Activated CD8-positive, alpha-beta T cell treated with anti-CD3 and anti-CD28 coated beads for 36 hours (primary cell): Measurements from ENCODE around the gene ZNF622. TPM values are rescaled to one million over a fixed set of nuclear protein-coding genes. Genes with fewer than 3 reads are reported as not detected.

Source experiments
- ATAC-seq: fragments of 200-7000 bp; cut with Tn5 transposase; one replicate; pipeline ENCODE4 v1.10.0; 2021; ENCODE audit warnings: mild to moderate bottlenecking, moderate library complexity
- CTCF ChIA-PET: fragments of 350-600 bp; sonication (Branson Sonifier 250); formaldehyde crosslinking; loops from one replicate; lab custom pipeline; 2021; ENCODE audit warnings: antibody characterized with exemption; lab: Charles Lee
- POLR2A ChIA-PET: fragments of 350-600 bp; sonication (Branson Sonifier 250); formaldehyde crosslinking; loops from one replicate; lab custom pipeline; 2021; ENCODE audit warnings: antibody characterized with exemption; lab: Charles Lee
- DNase-seq: peaks from one replicate; pipeline ENCODE4 v3.0.0-alpha.2; 2020
- H3K27ac Mint-ChIP-seq: one replicate; pipeline ENCODE4 v1.8.0; 2021; ENCODE audit warnings: mild to moderate bottlenecking, mixed read lengths
- H3K27me3 Mint-ChIP-seq: one replicate; pipeline ENCODE4 v1.8.0; 2021; ENCODE audit warnings: mixed read lengths
- H3K36me3 Mint-ChIP-seq: one replicate; pipeline ENCODE4 v1.8.0; 2021; ENCODE audit warnings: low read depth, mixed read lengths
- H3K4me1 Mint-ChIP-seq: one replicate; pipeline ENCODE4 v1.8.0; 2021; ENCODE audit warnings: low read depth, mixed read lengths
- H3K4me3 Mint-ChIP-seq: one replicate; pipeline ENCODE4 v1.8.0; 2021; ENCODE audit warnings: mild to moderate bottlenecking, moderate library complexity, mixed read lengths
- H3K9me3 Mint-ChIP-seq: one replicate; pipeline ENCODE4 v1.8.0; 2021; ENCODE audit warnings: mixed read lengths
- intact Hi-C: fragments of 100-400 bp; cut with micrococcal nuclease; formaldehyde crosslinking; loops from one replicate; pipeline ENCODE4 v1.10.0; 2022
- total RNA-seq, 2 experiments: library from RNA; stranded (reverse); gene quantifications; one replicate each; pipeline ENCODE4 v1.2.3, GENCODE V29; 2021
- TF ChIP-seq, protein P1 (sequence below): fragments of 200-600 bp; IDR thresholded peaks from one replicate; pipeline ENCODE4 v1.8.0; 2022; ENCODE audit warnings: antibody characterized with exemption, mild to moderate bottlenecking

ZNF622 gene
- total RNA-seq, 2 experiments from 2014 or later = 36.7 to 38.4 TPM

DNA sequence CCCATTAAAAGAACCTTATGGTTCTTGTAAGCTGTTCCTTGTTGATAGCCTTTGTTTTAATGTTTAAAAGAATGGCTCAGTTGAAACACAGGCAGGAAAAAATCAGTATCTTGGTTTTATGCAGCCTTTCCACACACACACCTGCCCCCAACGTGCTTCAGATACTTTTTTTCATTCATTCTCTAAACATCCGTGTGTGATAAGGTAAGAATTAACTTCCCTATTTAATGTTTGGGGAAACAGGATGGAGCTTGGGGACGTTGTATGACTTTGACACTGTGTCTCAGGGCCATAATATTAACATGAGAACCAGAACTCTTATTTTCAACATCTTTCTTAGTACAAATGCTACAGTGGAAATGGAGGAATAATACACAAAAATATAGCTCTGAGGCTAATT lies 5.8 kb upstream of the ZNF622 start:
- no peak overlapping the region for H3K4me3 Mint-ChIP-seq
- H3K27me3 Mint-ChIP-seq = no peaks in the 10 kb centered on the region
- DNase-seq (no peak), ATAC-seq (no peak)
- intact Hi-C loops = no loop called here
- TF ChIP-seq, protein P1, sequence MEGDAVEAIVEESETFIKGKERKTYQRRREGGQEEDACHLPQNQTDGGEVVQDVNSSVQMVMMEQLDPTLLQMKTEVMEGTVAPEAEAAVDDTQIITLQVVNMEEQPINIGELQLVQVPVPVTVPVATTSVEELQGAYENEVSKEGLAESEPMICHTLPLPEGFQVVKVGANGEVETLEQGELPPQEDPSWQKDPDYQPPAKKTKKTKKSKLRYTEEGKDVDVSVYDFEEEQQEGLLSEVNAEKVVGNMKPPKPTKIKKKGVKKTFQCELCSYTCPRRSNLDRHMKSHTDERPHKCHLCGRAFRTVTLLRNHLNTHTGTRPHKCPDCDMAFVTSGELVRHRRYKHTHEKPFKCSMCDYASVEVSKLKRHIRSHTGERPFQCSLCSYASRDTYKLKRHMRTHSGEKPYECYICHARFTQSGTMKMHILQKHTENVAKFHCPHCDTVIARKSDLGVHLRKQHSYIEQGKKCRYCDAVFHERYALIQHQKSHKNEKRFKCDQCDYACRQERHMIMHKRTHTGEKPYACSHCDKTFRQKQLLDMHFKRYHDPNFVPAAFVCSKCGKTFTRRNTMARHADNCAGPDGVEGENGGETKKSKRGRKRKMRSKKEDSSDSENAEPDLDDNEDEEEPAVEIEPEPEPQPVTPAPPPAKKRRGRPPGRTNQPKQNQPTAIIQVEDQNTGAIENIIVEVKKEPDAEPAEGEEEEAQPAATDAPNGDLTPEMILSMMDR = no peak
- no peaks in the 10 kb centered on the region for H3K9me3 Mint-ChIP-seq
- ChIA-PET CTCF (interaction anchor here (0.8 to 3.9 kb wide), 4 partner anchors 11 to 81 kb away, joined by 4 to 21 read pairs (median 7); no protein-coding TSS in a partner anchor), POLR2A (no interaction called here)
- peaks cover 18% of the 10 kb centered on the region for H3K36me3 Mint-ChIP-seq
- H3K27ac Mint-ChIP-seq = no peak overlapping the region
- H3K4me1 Mint-ChIP-seq = peaks cover 40% of the 10 kb centered on the region

DNA sequence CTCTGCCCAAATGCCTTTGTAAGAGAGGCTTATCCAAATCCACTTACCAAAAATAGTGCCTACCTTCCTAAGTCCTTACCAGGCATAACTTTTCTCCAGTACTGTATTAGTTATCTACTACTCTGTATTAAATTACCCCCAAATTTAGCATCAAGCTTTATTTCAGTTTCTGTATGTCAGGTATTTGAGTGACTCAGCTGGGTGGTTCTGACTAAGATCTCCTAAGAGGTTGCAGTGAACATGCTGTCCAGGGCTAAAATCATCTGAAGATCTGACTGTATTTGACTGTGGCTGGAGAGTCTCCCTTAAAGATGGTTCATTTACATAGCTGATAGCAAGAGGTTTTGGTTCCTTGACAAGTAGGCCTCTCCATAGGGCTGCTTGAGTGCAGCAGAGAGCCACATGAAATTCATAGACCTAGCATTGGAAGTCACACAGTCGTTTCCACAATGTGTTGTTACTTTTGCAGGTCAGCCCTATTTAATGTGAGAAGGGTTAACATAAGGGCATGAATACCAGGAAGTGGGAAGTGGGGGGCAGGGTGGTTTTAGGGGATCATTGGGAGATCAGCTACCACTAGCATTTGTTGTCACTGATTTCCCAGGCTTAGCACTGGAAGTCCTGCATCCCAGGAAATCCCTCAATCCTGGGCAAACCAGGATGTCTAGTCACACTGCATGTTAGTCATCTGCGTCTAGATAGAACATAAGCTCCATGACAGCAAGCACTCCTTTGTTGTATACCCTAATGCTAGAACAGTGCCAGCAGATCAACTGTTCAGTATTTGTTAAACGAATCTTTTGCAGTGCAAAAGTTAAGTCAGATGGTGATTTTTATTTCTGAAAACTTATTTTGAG lies 2.0 kb upstream of the ZNF622 start:
- ChIA-PET CTCF (interaction anchor here (0.9 to 5.6 kb wide), 5 partner anchors 11 to 85 kb away, joined by 3 to 46 read pairs (median 3); no protein-coding TSS in a partner anchor), POLR2A (interaction anchor here (0.7 to 1.6 kb wide), 5 partner anchors 9 to 177 kb away, joined by 3 to 5 read pairs (median 3); partner anchors contain the start of gene RETREG1)
- Mint-ChIP-seq H3K27me3 (no peaks in the 10 kb centered on the region), H3K9me3 (no peaks in the 10 kb centered on the region), H3K4me3 (peak overlapping the region; percentile 97), H3K27ac (peak overlapping the region; percentile 96), H3K4me1 (peaks cover 61% of the 10 kb centered on the region), H3K36me3 (peaks cover 45% of the 10 kb centered on the region)
- DNase-seq (peak; percentile 46), ATAC-seq (peak; percentile 65)
- TF ChIP-seq, protein P1 = no peak
- intact Hi-C loops = loop anchor here (5.0 kb wide), 2 partner anchors 85 to 160 kb away; no protein-coding TSS in a partner anchor

DNA sequence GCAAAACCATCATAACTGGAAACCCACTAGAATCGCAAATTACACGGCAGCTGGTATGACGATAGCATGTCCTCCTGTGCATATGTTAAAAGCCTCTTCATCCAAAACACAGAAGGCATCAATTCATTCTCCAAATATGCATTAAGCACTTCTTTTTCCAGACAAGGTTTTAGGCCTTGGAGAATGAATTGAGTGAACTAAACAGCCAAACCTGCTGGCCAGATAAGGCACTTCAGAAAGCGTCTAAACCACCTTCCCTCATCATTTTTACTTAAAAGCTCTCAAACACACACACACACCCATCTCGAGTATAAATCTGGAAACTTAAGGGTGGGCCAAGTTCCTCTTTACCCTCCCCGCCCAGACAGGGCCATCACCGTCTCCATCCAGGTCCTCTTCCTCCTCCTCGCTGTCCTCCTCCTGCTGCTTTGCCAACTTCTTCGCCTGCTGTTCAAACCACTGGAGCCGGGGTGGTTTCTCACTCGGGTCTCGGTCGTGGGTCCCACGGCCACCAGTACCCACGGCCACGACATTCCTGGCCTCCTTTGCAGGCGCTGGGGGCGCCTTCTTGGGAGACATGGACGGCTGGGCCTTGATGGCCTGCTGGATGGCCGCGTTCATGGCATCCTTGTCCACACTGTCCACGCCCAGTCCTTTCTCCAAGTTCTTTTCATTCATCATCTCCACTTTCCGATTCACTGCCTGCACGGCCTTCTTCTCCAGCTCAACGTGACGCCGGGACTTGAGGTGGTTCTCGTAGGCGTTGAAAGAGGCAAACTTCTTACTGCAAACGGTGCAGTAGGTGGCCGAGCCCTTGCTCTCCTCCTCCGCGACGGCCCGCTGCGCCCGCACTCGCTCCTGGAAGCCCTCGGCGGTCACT lies 696 bp downstream of the ZNF622 start:
- Mint-ChIP-seq H3K4me1 (peaks cover 73% of the 10 kb centered on the region), H3K27me3 (no peaks in the 10 kb centered on the region), H3K4me3 (peak overlapping the region; percentile 97), H3K9me3 (no peaks in the 10 kb centered on the region), H3K36me3 (peaks cover 65% of the 10 kb centered on the region), H3K27ac (peak overlapping the region; percentile 96)
- DNase-seq = no peak
- no peak for ATAC-seq
- ChIA-PET POLR2A (interaction anchor here (0.6 to 1.2 kb wide), 6 partner anchors 9 to 1801 kb away, joined by 3 to 8 read pairs (median 3); no protein-coding TSS in a partner anchor), CTCF (interaction anchor here (5.6 kb wide), 1 partner anchor 8 kb away, joined by 46 read pairs; no protein-coding TSS in a partner anchor)
- TF ChIP-seq, protein P1 = no peak
- intact Hi-C loops = loop anchor here (5.0 kb wide), 2 partner anchors 87 to 162 kb away; no protein-coding TSS in a partner anchor

DNA sequence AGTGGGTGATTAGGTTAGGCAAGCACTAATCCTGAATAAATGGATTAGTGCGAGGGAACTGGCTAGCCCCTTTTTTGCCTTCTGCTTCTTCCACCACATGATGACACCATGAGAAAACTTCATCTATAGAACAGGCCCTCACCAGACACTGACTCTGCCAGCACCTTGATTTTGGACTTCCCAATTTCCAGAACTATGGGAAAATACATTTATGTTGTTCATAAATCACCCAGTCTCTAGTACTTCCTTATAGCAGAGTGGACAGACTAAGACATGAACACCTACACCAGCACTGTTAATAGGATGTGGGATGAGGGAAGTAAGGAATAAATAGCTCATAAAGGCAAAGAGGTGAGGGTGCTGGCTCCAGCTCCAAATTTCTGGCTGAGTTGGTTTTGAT lies 1.4 kb downstream of the ZNF622 start:
- Mint-ChIP-seq H3K4me3 (peak overlapping the region; percentile 97), H3K27me3 (no peaks in the 10 kb centered on the region), H3K27ac (peak overlapping the region; percentile 96), H3K9me3 (no peaks in the 10 kb centered on the region), H3K36me3 (peaks cover 67% of the 10 kb centered on the region), H3K4me1 (peaks cover 75% of the 10 kb centered on the region)
- CTCF ChIA-PET = interaction anchor here (5.6 kb wide), 1 partner anchor 8 kb away, joined by 46 read pairs; no protein-coding TSS in a partner anchor
- TF ChIP-seq, protein P1 = no peak
- ATAC-seq (no peak), DNase-seq (no peak)
- intact Hi-C loops = no loop called here
- POLR2A ChIA-PET = interaction anchor here (1.0 to 1.2 kb wide), 3 partner anchors 8 to 165 kb away, joined by 3 to 8 read pairs (median 3); no protein-coding TSS in a partner anchor
